Inflammatory macrophage (primary cell): ENCODE results near the gene ANKDD1A.

Experiments
- DNase-seq, 2 donors: peaks; one replicate each; pipeline ENCODE4 v3.0.0-alpha.2; 2020 to 2022

ANKDD1A gene

DNA sequence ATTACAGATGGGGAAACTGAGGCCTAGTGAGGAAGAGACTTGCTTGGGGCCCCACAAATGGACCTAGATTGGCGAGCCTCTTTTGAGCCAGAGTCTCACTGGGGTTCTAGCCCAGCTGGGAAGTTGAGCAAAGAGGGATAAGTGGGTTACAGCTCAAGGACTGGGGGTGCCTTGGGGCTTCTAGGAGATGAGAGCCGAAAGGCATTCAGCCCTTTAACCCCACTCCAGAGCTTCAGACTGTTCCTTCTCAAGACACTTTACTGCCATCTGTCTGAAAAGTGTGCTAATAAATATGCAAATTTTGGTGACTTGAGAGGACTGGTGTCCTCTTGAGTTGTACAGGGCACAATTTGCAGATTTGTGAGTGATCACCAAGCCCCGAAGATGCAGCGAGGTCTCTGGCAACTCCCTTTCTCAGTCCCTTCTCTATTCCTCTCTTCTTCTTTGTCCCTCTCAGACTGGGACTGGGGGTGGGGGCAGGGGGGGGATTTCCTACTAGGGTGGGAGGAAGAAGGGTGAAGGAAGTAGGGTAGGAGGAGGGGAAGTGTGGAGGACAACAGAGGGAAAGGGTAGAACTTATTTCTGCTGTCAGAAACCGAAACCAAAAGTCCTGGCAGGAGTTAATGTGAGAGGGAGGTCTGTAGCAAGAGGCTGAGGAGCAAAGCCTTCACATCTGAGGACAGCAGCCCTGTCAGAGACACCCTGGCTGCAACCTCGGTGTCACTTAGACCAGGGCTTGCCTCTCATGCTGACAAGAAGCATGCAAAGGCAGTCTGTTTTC is 16.2 kb upstream of the ANKDD1A start:
- peak; percentile 74 to 79 for DNase-seq

GRCh38 chr15:64896371-64897069 is 15.2 kb upstream of the ANKDD1A start:
- DNase-seq: no peak

GRCh38 chr15:64897345-64897985 is 14.2 kb upstream of the ANKDD1A start:
- DNase-seq: peak; percentile 86 to 89

DNA sequence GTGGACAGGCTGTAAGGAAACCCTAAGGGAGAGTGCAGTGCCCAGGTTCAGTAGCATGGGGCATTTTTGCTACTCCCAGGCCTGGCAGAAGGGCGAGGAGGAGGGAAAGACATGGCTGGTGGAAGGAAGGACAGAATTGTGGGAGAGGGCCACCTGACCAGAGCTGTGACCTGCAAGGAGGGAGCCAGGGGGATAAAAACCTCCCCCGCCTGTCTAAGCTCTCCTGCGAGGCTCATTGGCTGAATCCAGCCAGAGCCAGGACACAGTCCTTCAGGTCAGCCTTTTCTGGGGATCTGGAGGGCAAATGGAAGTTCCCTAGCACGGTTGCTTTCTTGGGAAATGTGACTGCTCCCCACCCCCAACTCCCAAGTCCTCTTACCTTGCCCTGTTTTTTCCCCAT is 13.3 kb upstream of the ANKDD1A start:
- DNase-seq: no peak

GRCh38 chr15:64901141-64901540 is 10.6 kb upstream of the ANKDD1A start:
- no peak for DNase-seq

- no peak for DNase-seq
Measured at GRCh38 chr15:64901914-64902313, 9.8 kb upstream of the ANKDD1A start.

DNA sequence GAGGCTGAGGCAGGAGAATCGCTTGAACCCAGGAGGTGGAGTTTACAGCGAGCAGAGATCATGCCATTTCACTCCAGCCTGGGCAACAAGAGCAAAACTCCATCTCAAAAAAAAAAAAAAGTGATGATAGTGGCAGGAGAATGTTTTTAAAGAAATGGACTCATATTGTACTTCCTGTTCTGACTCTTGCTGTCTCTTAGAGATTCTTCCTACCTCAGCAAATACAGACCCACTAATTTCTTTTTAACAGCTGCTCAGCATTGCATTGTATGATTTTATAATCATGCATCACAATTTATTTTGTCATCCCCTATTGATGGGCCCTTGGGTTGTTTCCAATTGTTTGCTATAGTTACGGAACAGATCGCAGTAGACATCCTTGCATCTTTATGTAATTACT is 8.8 kb upstream of the ANKDD1A start:
- DNase-seq: no peak

- no peak for DNase-seq
Measured at GRCh38 chr15:64903326-64903950, 8.3 kb upstream of the ANKDD1A start.

- no peak for DNase-seq
Measured at GRCh38 chr15:64904189-64904588, 7.5 kb upstream of the ANKDD1A start.

DNA sequence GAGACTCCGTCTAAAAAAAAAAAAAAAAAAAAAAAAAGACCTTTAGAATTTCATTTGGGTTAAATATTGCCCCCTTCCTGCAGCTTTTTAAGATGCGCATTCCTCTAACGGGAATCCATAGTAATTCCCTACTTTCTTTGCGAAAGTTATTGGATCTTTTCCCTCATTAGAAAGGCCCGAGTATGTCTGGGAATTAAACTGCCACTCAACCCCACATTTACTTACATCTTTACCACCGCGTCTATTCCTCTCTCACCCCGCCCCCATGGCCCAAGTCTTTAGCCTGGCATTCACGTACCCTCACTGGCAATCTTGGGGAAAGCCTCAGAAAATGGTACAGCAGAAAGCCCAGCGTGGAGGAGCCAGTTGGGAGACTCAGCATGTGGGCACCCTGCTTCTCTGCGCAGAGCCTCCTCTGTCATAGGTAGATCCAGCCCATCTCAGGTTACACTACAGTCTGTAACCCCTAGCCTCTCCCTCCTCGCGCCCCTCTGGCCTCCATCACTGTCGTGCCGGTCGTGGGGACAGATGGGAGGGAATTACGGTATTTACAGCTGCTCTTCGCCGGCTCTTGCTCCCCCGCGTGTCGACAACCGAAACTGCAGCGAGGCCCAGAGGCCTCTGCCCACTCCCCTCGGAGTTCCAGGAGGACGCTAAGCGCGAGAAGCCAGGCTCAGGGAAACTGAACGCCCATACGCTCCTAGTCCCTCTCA is 6.4 kb upstream of the ANKDD1A start:
- DNase-seq: peak; percentile 82

GRCh38 chr15:64905941-64906340 is 5.8 kb upstream of the ANKDD1A start:
- no peak for DNase-seq

DNA sequence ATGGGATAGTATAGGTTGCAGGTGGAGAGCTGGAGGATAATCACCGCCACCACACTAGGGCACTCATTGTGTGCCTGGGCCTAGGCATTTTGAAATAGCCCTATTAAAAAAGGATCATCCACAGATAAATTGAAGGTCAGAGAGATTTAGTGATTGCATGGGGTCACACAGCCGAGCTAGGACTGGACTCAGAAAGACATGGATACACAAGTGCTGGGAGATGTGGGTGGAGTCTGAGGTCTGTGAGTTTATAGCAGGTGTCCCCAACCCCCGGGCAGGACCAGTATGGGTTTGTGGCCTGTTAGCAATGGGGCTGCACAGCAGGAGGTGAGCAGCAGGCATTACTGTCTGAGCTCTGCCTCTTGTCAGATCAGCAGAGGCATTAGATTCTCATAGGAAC is 5.3 kb upstream of the ANKDD1A start:
- DNase-seq: no peak

- no peak for DNase-seq
Measured at GRCh38 chr15:64907991-64908390, 3.7 kb upstream of the ANKDD1A start.

- DNase-seq: no peak
Measured at GRCh38 chr15:64909546-64909945, 2.2 kb upstream of the ANKDD1A start.

- no peak for DNase-seq
Measured at GRCh38 chr15:64912379-64913325, 950 bp downstream of the ANKDD1A start.

DNA sequence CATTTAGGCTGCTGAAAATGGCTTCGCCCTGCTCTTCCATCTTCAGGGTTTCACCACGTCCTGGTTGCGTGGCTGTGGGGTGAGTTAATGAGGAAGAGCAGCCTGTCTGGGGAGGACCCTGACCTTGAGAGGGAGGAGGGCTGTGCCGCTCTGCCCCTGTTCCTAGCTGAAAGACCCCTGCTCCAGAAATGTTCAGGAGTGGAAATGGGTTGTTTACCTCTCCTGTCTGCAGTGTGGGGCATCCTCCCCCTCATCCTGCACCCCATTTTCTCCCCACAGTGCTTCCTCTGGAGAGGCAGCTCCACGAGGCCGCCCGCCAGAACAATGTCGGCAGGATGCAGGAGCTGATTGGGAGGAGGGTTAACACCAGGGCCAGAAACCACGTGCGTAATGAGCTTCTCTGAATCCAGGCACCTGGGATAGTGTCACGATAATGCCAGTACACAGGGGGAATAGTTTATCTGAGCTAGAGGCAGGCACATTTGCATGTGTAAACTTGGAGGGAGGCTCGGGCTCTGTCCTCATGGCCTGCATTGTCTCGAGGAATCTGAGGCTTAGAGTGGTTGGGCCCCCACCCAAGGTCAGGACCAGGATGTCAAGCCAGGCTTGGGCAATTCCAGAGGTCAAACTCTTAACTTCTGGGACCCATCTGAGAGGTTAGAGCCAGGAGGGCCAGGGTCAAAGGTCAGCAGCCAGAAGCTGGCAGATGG is 4.0 kb downstream of the ANKDD1A start:
- DNase-seq: no peak

DNA sequence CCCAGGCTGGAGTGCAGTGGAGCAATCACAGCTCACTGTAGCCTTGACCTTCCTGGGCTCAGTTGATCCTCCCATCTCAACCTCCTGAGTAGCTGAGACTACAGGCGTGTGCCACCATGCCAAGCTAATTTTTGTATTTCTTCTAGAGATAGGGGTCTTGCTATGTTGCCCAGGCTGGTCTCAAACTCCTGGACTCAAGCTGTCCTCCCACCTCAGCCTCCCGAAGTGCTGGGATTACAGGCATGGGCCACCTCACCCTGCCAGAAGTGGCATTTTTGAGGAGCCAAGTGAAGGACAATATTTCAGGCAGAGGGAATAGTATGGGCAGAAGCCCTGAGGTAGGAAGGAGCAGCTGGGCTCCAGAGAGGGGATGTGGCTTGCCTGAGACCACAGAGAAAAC is 4.7 kb downstream of the ANKDD1A start:
- no peak for DNase-seq

- no peak for DNase-seq
Measured at GRCh38 chr15:64917211-64917610, 5.5 kb downstream of the ANKDD1A start.

DNA sequence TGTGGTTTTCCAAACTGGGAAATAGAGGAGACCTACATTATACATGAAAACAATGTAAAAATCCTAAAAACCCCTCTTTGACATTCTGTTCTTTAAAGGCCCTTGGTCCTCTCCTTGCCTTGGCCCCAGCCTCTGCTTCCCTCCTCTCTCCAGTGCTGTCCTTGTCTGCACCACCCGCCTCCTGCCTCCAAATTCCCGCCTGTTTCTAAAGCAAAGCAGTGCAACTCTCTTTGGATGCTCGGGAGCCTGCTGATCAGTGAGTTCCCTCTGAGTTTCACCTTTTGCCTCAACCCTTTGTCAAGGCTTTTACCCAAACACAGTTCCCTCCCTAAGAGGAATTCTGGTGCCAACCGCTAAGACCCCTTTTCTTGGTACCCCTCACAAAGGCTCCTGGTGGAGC is 8.0 kb downstream of the ANKDD1A start:
- no peak for DNase-seq

DNA sequence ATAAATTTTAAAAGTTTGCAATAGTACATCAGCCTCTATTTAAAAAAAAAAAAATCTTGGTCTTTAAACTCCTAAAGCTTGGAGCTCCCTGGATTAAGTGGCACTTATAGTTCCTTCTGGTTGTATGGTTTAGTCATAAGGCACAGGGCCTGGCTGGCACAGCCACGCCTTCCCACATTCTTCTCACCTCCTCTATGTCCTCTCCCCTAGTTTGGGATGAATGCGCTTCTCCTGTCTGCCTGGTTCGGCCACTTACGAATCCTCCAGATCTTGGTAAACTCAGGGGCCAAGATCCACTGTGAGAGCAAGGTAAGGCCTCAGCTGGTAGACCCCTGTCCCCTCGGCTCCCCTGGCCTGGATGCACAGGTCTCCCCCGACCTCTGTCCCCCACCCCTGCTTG is 10.0 kb downstream of the ANKDD1A start:
- DNase-seq: no peak

GRCh38 chr15:64923546-64923945 is 11.8 kb downstream of the ANKDD1A start:
- DNase-seq: no peak
